ENCODE results near the gene ZNF787. TPM values are rescaled to one million over a fixed set of nuclear protein-coding genes. Genes with fewer than 3 reads are reported as not detected.
A peak's percentile ranks its signal among the peaks of the same experiment; 100 is the strongest.
"Not testable (repeated sequence)": the region's sequence is repeated elsewhere in the genome, so short reads cannot be mapped to it uniquely, and the experiment has no call there.

Gene ZNF787
- total and polyA plus RNA-seq, 2 of the 13 experiments (the other 11 are each of a cell fraction or from before 2014, with no cell fraction given): 15.1 to 42.8 TPM

DNA sequence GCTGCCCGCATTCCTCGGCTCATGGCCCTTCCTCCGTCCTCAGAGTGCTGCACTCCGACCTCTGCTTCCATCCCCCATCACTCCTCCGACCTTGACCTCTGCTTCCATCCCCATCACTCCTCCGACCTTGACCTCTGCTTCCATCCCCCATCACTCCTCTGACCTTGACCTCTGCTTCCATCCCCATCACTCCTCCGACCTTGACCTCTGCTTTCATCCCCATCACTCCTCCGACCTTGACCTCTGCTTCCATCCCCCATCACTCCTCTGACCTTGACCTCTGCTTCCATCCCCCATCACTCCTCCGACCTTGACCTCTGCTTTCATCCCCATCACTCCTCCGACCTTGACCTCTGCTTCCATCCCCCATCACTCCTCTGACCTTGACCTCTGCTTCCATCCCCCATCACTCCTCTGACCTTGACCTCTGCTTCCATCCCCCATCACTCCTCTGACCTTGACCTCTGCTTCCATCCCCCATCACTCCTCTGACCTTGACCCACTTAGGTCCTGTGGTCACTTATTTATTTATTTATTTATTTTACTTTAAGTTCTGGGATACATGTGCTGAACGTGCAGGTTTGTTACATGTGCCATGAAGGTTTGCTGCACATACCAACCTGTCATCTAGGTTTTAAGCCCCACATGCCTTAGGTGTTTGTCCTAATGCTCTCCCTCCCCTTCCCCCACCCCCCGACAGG, 28.0 kb upstream of the ZNF787 start:
- H3K4me3 ChIP-seq (replicated peaks in 1 of 3; ENCODE audit: insufficient read depth in 1 of 3, low read depth in 2 of 3, low read length in 3 of 3); in situ Hi-C loops (cut with HindIII; ENCODE audit: extremely low pct_ligation_motif_present, low pct_unique_long_range_greater_than_20kb); H3K9ac ChIP-seq (ENCODE audit: insufficient read depth, low read depth, low read length); H2AFZ ChIP-seq (ENCODE audit: low read length); BruUV-seq (replicated peaks); CTCF ChIA-PET (ENCODE audit: low intra/inter-chr PET ratio, low total read pairs); FAIRE-seq; H3K27ac ChIP-seq (ENCODE audit: extremely low read length, insufficient read depth, low read length); H3K4me2 ChIP-seq (ENCODE audit: low read depth, low read length); H3K27me3 ChIP-seq (ENCODE audit: control insufficient read depth in 1 of 2, insufficient read depth in 2 of 2, low read length in 2 of 2); POLR2A ChIA-PET; intact Hi-C loops (cut with micrococcal nuclease; ENCODE audit: unreplicated experiment); ATAC-seq; H3K9me3 ChIP-seq (ENCODE audit: low read length); DNase-seq (ENCODE audit: low spot score): not testable (repeated sequence)
- H3K36me3 ChIP-seq (replicated peaks in 1 of 2; ENCODE audit: control insufficient read depth in 1 of 2, insufficient read depth in 2 of 2, low read length in 2 of 2): peaks cover 10 to 50% of the 10 kb centered on the region in 2 experiments; a peak in 4 of 5 replicates
- peaks cover 30% of the 10 kb centered on the region; the same call in 1 of the 2 replicates for H4K20me1 ChIP-seq (ENCODE audit: insufficient read depth, low read length)
- TF ChIP-seq NCOR1 (IDR thresholded peaks at IDR 0.05; ENCODE audit: borderline replicate concordance, low read length) (peak; percentile 46; the same call in 1 of the 2 replicates), NR2F6 (IDR thresholded peaks at IDR 0.05) (peak; percentile 83), NR2F6 (CRISPR knock-in tag; IDR thresholded peaks at IDR 0.05) (0 out of 2 replicates have a peak, but pooled peaks have one; percentile 16), NR2C2 (CRISPR knock-in tag; IDR thresholded peaks at IDR 0.05; ENCODE audit: borderline replicate concordance) (peak; percentile 84), ESRRA (CRISPR knock-in tag; IDR thresholded peaks at IDR 0.05; ENCODE audit: low read depth) (peak; percentile 92)
- TF ChIP-seq, protein P1, sequence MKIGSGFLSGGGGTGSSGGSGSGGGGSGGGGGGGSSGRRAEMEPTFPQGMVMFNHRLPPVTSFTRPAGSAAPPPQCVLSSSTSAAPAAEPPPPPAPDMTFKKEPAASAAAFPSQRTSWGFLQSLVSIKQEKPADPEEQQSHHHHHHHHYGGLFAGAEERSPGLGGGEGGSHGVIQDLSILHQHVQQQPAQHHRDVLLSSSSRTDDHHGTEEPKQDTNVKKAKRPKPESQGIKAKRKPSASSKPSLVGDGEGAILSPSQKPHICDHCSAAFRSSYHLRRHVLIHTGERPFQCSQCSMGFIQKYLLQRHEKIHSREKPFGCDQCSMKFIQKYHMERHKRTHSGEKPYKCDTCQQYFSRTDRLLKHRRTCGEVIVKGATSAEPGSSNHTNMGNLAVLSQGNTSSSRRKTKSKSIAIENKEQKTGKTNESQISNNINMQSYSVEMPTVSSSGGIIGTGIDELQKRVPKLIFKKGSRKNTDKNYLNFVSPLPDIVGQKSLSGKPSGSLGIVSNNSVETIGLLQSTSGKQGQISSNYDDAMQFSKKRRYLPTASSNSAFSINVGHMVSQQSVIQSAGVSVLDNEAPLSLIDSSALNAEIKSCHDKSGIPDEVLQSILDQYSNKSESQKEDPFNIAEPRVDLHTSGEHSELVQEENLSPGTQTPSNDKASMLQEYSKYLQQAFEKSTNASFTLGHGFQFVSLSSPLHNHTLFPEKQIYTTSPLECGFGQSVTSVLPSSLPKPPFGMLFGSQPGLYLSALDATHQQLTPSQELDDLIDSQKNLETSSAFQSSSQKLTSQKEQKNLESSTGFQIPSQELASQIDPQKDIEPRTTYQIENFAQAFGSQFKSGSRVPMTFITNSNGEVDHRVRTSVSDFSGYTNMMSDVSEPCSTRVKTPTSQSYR (CRISPR knock-in tag; IDR thresholded peaks at IDR 0.05; ENCODE audit: borderline replicate concordance): peak; percentile 47; the same call in 1 of the 2 replicates
- H3K79me2 ChIP-seq (ENCODE audit: insufficient read depth, low read length): peaks cover 48% of the 10 kb centered on the region
- WGBS (ENCODE audit: low lambda C conversion rate): 96% methylated on average over 12 of the region's 12 CpGs
- peaks cover 40% of the 10 kb centered on the region for H3K4me1 ChIP-seq (ENCODE audit: insufficient read depth, low read length)

All from HepG2 (cell line).